ENCODE measurements around the gene GCM1. TPM values are rescaled to one million over a fixed set of nuclear protein-coding genes. Genes with fewer than 3 reads are reported as not detected.

GCM1 gene
- total RNA-seq, 1 donor from 2014 or later = not detected

- Histone ChIP-seq H3K4me3 (ENCODE audit: low read depth, low read length) (no peak overlapping the region), H3K36me3 (ENCODE audit: control insufficient read depth, insufficient read depth, low read length) (no peaks in the 10 kb centered on the region), H3K27me3 (ENCODE audit: control insufficient read depth, insufficient read depth, low read length) (no peaks in the 10 kb centered on the region)
- DNase-seq (ENCODE audit: low read depth) = no peak
- TF ChIP-seq CTCF (IDR thresholded peaks at IDR 0.05; ENCODE audit: insufficient read depth, low read length, poor library complexity, severe bottlenecking) = no peak
These were observed 44.5 kb downstream of the GCM1 start for GRCh38 chr6:53103993-53104675.

GRCh38 chr6:53101006-53101405 is 47.6 kb downstream of the GCM1 start:
- DNase-seq (ENCODE audit: low read depth) = no peak
- Histone ChIP-seq H3K4me3 (ENCODE audit: low read depth, low read length) (no peak overlapping the region), H3K36me3 (ENCODE audit: control insufficient read depth, insufficient read depth, low read length) (no peaks in the 10 kb centered on the region), H3K27me3 (ENCODE audit: control insufficient read depth, insufficient read depth, low read length) (no peaks in the 10 kb centered on the region)
- TF ChIP-seq CTCF (IDR thresholded peaks at IDR 0.05; ENCODE audit: insufficient read depth, low read length, poor library complexity, severe bottlenecking) = no peak

- Histone ChIP-seq H3K4me3 (ENCODE audit: low read depth, low read length) (no peak overlapping the region), H3K27me3 (ENCODE audit: control insufficient read depth, insufficient read depth, low read length) (no peaks in the 10 kb centered on the region), H3K36me3 (ENCODE audit: control insufficient read depth, insufficient read depth, low read length) (no peaks in the 10 kb centered on the region)
- no peak for TF ChIP-seq CTCF (IDR thresholded peaks at IDR 0.05; ENCODE audit: insufficient read depth, low read length, poor library complexity, severe bottlenecking)
- no peak for DNase-seq (ENCODE audit: low read depth)
These were observed 48.1 kb downstream of the GCM1 start for GRCh38 chr6:53100561-53100960.

GRCh38 chr6:53095716-53096115 is 52.9 kb downstream of the GCM1 start:
- no peak for TF ChIP-seq CTCF (IDR thresholded peaks at IDR 0.05; ENCODE audit: insufficient read depth, low read length, poor library complexity, severe bottlenecking)
- no peak for DNase-seq (ENCODE audit: low read depth)
- no peak overlapping the region for H3K4me3 ChIP-seq (ENCODE audit: low read depth, low read length)
- no peaks in the 10 kb centered on the region for H3K36me3 ChIP-seq (ENCODE audit: control insufficient read depth, insufficient read depth, low read length)
- no peaks in the 10 kb centered on the region for H3K27me3 ChIP-seq (ENCODE audit: control insufficient read depth, insufficient read depth, low read length)

GRCh38 chr6:53095270-53095669 is 53.4 kb downstream of the GCM1 start:
- Histone ChIP-seq H3K4me3 (ENCODE audit: low read depth, low read length) (no peak overlapping the region), H3K36me3 (ENCODE audit: control insufficient read depth, insufficient read depth, low read length) (no peaks in the 10 kb centered on the region), H3K27me3 (ENCODE audit: control insufficient read depth, insufficient read depth, low read length) (no peaks in the 10 kb centered on the region)
- no peak for DNase-seq (ENCODE audit: low read depth)
- no peak for TF ChIP-seq CTCF (IDR thresholded peaks at IDR 0.05; ENCODE audit: insufficient read depth, low read length, poor library complexity, severe bottlenecking)

GRCh38 chr6:53090576-53090975 is 58.1 kb downstream of the GCM1 start:
- no peaks in the 10 kb centered on the region for H3K36me3 ChIP-seq (ENCODE audit: control insufficient read depth, insufficient read depth, low read length)
- TF ChIP-seq CTCF (IDR thresholded peaks at IDR 0.05; ENCODE audit: insufficient read depth, low read length, poor library complexity, severe bottlenecking) = no peak
- H3K4me3 ChIP-seq (ENCODE audit: low read depth, low read length) = no peak overlapping the region
- no peaks in the 10 kb centered on the region for H3K27me3 ChIP-seq (ENCODE audit: control insufficient read depth, insufficient read depth, low read length)
- DNase-seq (ENCODE audit: low read depth) = no peak
